HG03439 (cell line): Measurements from ENCODE around the gene TLNRD1.
A peak's percentile ranks its signal among the peaks of the same experiment; 100 is the strongest.
"Not testable (repeated sequence)": the region's sequence is repeated elsewhere in the genome, so short reads cannot be mapped to it uniquely, and the experiment has no call there.

Experiments used
- ATAC-seq: cut with Tn5 transposase; IDR thresholded peaks from one replicate; pipeline ENCODE4 v1.9.1; 2021; ENCODE audit warnings: mild to moderate bottlenecking, moderate library complexity; ENCODE audit not compliant: unreplicated experiment

TLNRD1 gene

GRCh38 chr15:81000624-81001151 lies at the start of gene TLNRD1:
TLNRD1 (plus strand) TSS chr15:81000923; CDS start chr15:81002272, 1,349 bp downstream.
- ATAC-seq = peak; percentile 56

GRCh38 chr15:80951941-80952340 lies 48.8 kb upstream of the TLNRD1 start:
- ATAC-seq = no peak

GRCh38 chr15:80953001-80953952 lies 47.4 kb upstream of the TLNRD1 start:
- ATAC-seq = no peak

- no peak for ATAC-seq
These were observed 46.6 kb upstream of the TLNRD1 start for GRCh38 chr15:80953953-80954778.

GRCh38 chr15:80955571-80956452 lies 44.9 kb upstream of the TLNRD1 start:
- not testable (repeated sequence) for ATAC-seq

GRCh38 chr15:80957556-80957955 lies 43.2 kb upstream of the TLNRD1 start:
- no peak for ATAC-seq

- ATAC-seq = no peak
These were observed 42.7 kb upstream of the TLNRD1 start for GRCh38 chr15:80957976-80958375.

- no peak for ATAC-seq
These were observed 41.8 kb upstream of the TLNRD1 start for GRCh38 chr15:80958818-80959495.

- ATAC-seq = not testable (repeated sequence)
These were observed 35.3 kb upstream of the TLNRD1 start for GRCh38 chr15:80965454-80965853.

GRCh38 chr15:80966431-80967197 lies 34.1 kb upstream of the TLNRD1 start:
- ATAC-seq = no peak

- no peak for ATAC-seq
These were observed 33.3 kb upstream of the TLNRD1 start for GRCh38 chr15:80967451-80967850.

GRCh38 chr15:80967991-80968510 lies 32.7 kb upstream of the TLNRD1 start:
- ATAC-seq = no peak

- ATAC-seq = no peak
These were observed 31.4 kb upstream of the TLNRD1 start for GRCh38 chr15:80969316-80969715.

GRCh38 chr15:80970018-80970657 lies 30.6 kb upstream of the TLNRD1 start:
- no peak for ATAC-seq

- no peak for ATAC-seq
These were observed 30.1 kb upstream of the TLNRD1 start for GRCh38 chr15:80970658-80971057.

- no peak for ATAC-seq
These were observed 29.6 kb upstream of the TLNRD1 start for GRCh38 chr15:80971143-80971542.

- no peak for ATAC-seq
These were observed 28.4 kb upstream of the TLNRD1 start for GRCh38 chr15:80972276-80972675.

GRCh38 chr15:80974914-80975313 lies 25.8 kb upstream of the TLNRD1 start:
- no peak for ATAC-seq
